Stimulated activated CD8-positive, alpha-beta memory T cell treated with anti-CD3 and anti-CD28 coated beads, Interleukin-7, amount 100 ng/mL, for 4 hours (primary cell): ENCODE results near the gene HGFAC.

Source experiments
- DNase-seq, 2 donors: peaks; one replicate each; pipeline ENCODE4 v3.0.0-alpha.2; 2020; ENCODE audit warnings: low read depth in 2 of 2

HGFAC gene

GRCh38 chr4:3462321-3462789, 20.6 kb downstream of the HGFAC start:
- DNase-seq, result no peak

GRCh38 chr4:3462790-3463415, 21.1 kb downstream of the HGFAC start, which contains the start of gene DOK7:
Gene DOK7, plus strand, starts transcription at chr4:3463306. Its CDS starts 70 bp downstream, at chr4:3463376.
- DNase-seq, result no peak

GRCh38 chr4:3463556-3464348, 22.0 kb downstream of the HGFAC start:
- DNase-seq, result no peak

GRCh38 chr4:3464349-3464905, 22.7 kb downstream of the HGFAC start:
- no peak for DNase-seq

- DNase-seq, result no peak
These were observed 23.3 kb downstream of the HGFAC start for GRCh38 chr4:3464911-3465697.

GRCh38 chr4:3465698-3466671, 24.2 kb downstream of the HGFAC start:
- DNase-seq, result no peak

- DNase-seq, result no peak
These were observed 25.2 kb downstream of the HGFAC start for GRCh38 chr4:3466691-3467600.

GRCh38 chr4:3467601-3468031, 25.8 kb downstream of the HGFAC start:
- no peak for DNase-seq

GRCh38 chr4:3468154-3468553, 26.4 kb downstream of the HGFAC start:
- no peak for DNase-seq

- no peak for DNase-seq
These were observed 27.0 kb downstream of the HGFAC start for GRCh38 chr4:3468804-3469203.

- no peak for DNase-seq
These were observed 27.8 kb downstream of the HGFAC start for GRCh38 chr4:3469386-3470243.

GRCh38 chr4:3470244-3471097, 28.7 kb downstream of the HGFAC start:
- no peak for DNase-seq

GRCh38 chr4:3471098-3471760, 29.5 kb downstream of the HGFAC start:
- no peak for DNase-seq

- no peak for DNase-seq
These were observed 30.1 kb downstream of the HGFAC start for GRCh38 chr4:3471886-3472285.

GRCh38 chr4:3472411-3473141, 30.8 kb downstream of the HGFAC start:
- no peak for DNase-seq

- no peak for DNase-seq
These were observed 31.6 kb downstream of the HGFAC start for GRCh38 chr4:3473181-3473950.
